SK-N-SH (cell line): ENCODE results near the gene ZNF470. TPM values are rescaled to one million over a fixed set of nuclear protein-coding genes. Genes with fewer than 3 reads are reported as not detected.
A peak's percentile ranks its signal among the peaks of the same experiment; 100 is the strongest.

Experiments used
- CTCF ChIA-PET: fragments of 300-600, 350-600 bp; formaldehyde crosslinking; extraction: SDS; loops from one replicate; lab custom pipeline; 2021; lab: Yijun Ruan, JAX
- POLR2A ChIA-PET: fragments of 350-600 bp; sonication (Branson Sonifier 250); formaldehyde crosslinking; extraction: SDS; loops from one replicate; lab custom pipeline; 2020; ENCODE audit warnings: antibody characterized with exemption, inconsistent platforms; lab: Yijun Ruan, JAX
- DNase-seq: peaks from one replicate; pipeline ENCODE4 v3.0.0; 2012
- H2AFZ ChIP-seq: fragments of 200-600 bp; sonication (generic); 2 replicates; pipeline ENCODE4 v1.8.1; 2016; ENCODE audit warnings: antibody characterized with exemption, mild to moderate bottlenecking, low read depth
- H3F3A ChIP-seq: fragments of 200-600 bp; sonication (generic); replicated peaks from 2 replicates; pipeline ENCODE3; 2016; ENCODE audit warnings: antibody characterized with exemption, mild to moderate bottlenecking; ENCODE audit not compliant: insufficient read depth
- H3K27ac ChIP-seq, 2 experiments: fragments of 200-500 bp in 1 of 2; fragments of 200-600 bp in 1 of 2; sonication (Bioruptor generic) in 1 of 2; sonication (generic), shearing (Covaris generic) in 1 of 2; 2 replicates each; pipeline versions ENCODE4 v1.5.1 to v1.6.1; 2014 to 2016; ENCODE audit warnings: low read depth in 2 of 2, inconsistent platforms in 1 of 2, low read length in 1 of 2, mild to moderate bottlenecking in 1 of 2, mixed read lengths in 1 of 2
- H3K27me3 ChIP-seq: fragments of 200-600 bp; sonication (generic), shearing (Covaris generic); 2 replicates; pipeline ENCODE4 v1.6.1; 2016; ENCODE audit warnings: mixed run types; ENCODE audit not compliant: insufficient read depth
- H3K36me3 ChIP-seq, 2 experiments: fragments of 200-500 bp in 1 of 2; fragments of 200-600 bp in 1 of 2; sonication (Bioruptor generic) in 1 of 2; sonication (generic) in 1 of 2; replicated peaks in 1 of 2; 2 replicates each; pipeline versions ENCODE3 to v1.5.1; 2014 to 2016; ENCODE audit warnings: low read length in 1 of 2, mild to moderate bottlenecking in 1 of 2; ENCODE audit not compliant: insufficient read depth in 2 of 2, control insufficient read depth in 1 of 2
- H3K4me1 ChIP-seq, 2 experiments: fragments of 200-500 bp in 1 of 2; fragments of 200-600 bp in 1 of 2; sonication (Bioruptor generic) in 1 of 2; sonication (generic), shearing (Covaris generic) in 1 of 2; 2 replicates each; pipeline versions ENCODE4 v1.5.1 to v1.6.1; 2014 to 2016; ENCODE audit warnings: low read depth in 1 of 2, low read length in 1 of 2, mixed run types in 1 of 2; ENCODE audit not compliant: insufficient read depth in 2 of 2, control insufficient read depth in 1 of 2
- H3K4me2 ChIP-seq: fragments of 200-600 bp; sonication (generic), shearing (Covaris generic); 2 replicates; pipeline ENCODE4 v1.6.1; 2017; ENCODE audit warnings: mixed run types
- H3K4me3 ChIP-seq, 2 experiments: fragments of 200-500 bp in 1 of 2; fragments of 200-600 bp in 1 of 2; sonication (Bioruptor generic) in 1 of 2; sonication (generic), shearing (Covaris generic) in 1 of 2; 2 replicates each; pipeline versions ENCODE4 v1.5.1 to v1.8.1; 2014 to 2016; ENCODE audit warnings: low read depth in 2 of 2, inconsistent platforms in 1 of 2, low read length in 1 of 2, mild to moderate bottlenecking in 1 of 2, mixed read lengths in 1 of 2, moderate library complexity in 1 of 2
- H3K79me2 ChIP-seq: fragments of 200-600 bp; sonication (generic); 2 replicates; pipeline ENCODE4 v1.8.1; 2017; ENCODE audit warnings: mild to moderate bottlenecking; ENCODE audit not compliant: insufficient read depth
- H3K9ac ChIP-seq: fragments of 200-600 bp; sonication (generic); 2 replicates; pipeline ENCODE4 v1.6.1; 2017; ENCODE audit warnings: mixed run types
- H3K9me2 ChIP-seq: fragments of 200-600 bp; sonication (generic); 2 replicates; pipeline ENCODE4 v1.6.1; 2017; ENCODE audit warnings: mixed run types
- H3K9me3 ChIP-seq: fragments of 200-600 bp; sonication (generic); 2 replicates; pipeline ENCODE4 v1.6.1; 2017; ENCODE audit warnings: mixed run types, mild to moderate bottlenecking, moderate library complexity
- H4K20me1 ChIP-seq: fragments of 200-600 bp; sonication (generic); 2 replicates; pipeline ENCODE4 v1.6.1; 2017; ENCODE audit warnings: mild to moderate bottlenecking, mixed run types; ENCODE audit not compliant: insufficient read depth
- CHD2 ChIP-seq: fragments of 150-350 bp; IDR thresholded peaks from 2 replicates; pipeline ENCODE4 v1.6.1; 2018; ENCODE audit warnings: low read length; ENCODE audit not compliant: partially characterized antibody
- CTCF ChIP-seq: fragments of 200-600 bp; sonication (generic); IDR thresholded peaks from 2 replicates; pipeline ENCODE4 v1.6.1; 2017; ENCODE audit warnings: antibody characterized with exemption, mild to moderate bottlenecking, moderate library complexity
- ELF1 ChIP-seq: IDR thresholded peaks from 2 replicates; pipeline ENCODE4 v1.4.0; 2012
- EP300 ChIP-seq, 2 experiments: IDR thresholded peaks; 2 replicates each; pipeline versions ENCODE4 v1.4.0 to v1.6.1; 2012; ENCODE audit warnings: borderline replicate concordance in 1 of 2, low read depth in 1 of 2, low read length in 1 of 2
- EZH2phosphoT487 ChIP-seq: fragments of 200-600 bp; sonication (generic); IDR thresholded peaks from 2 replicates; pipeline ENCODE4 v1.6.1; 2017; ENCODE audit warnings: low read depth, mixed run types, mild to moderate bottlenecking, antibody characterized with exemption, moderate library complexity, borderline replicate concordance
- FOSL2 ChIP-seq: IDR thresholded peaks from 2 replicates; pipeline ENCODE4 v1.4.0; 2012; ENCODE audit warnings: low read depth, mild to moderate bottlenecking, moderate library complexity, borderline replicate concordance
- FOXJ3 ChIP-seq: sonication (generic); formaldehyde crosslinking; IDR thresholded peaks from 2 replicates; pipeline ENCODE4 v1.5.1; 2020; ENCODE audit warnings: mild to moderate bottlenecking, missing genetic modification reagents
- GATA2 ChIP-seq: sonication (generic); formaldehyde crosslinking; IDR thresholded peaks from 2 replicates; pipeline ENCODE4 v1.5.0; 2020; ENCODE audit warnings: mild to moderate bottlenecking, missing genetic modification reagents
- JUND ChIP-seq: IDR thresholded peaks from 2 replicates; pipeline ENCODE4 v1.4.0; 2012
- MAX ChIP-seq: IDR thresholded peaks from 2 replicates; pipeline ENCODE4 v1.4.0; 2012; ENCODE audit warnings: low read depth
- MEF2A ChIP-seq: IDR thresholded peaks from 2 replicates; pipeline ENCODE4 v1.4.0; 2012; ENCODE audit warnings: low read depth, borderline replicate concordance
- PBX3 ChIP-seq: IDR thresholded peaks from 2 replicates; pipeline ENCODE4; 2012
- RCOR1 ChIP-seq: fragments of 150-350 bp; IDR thresholded peaks from 2 replicates; pipeline ENCODE4 v1.6.1; 2017; ENCODE audit warnings: antibody characterized with exemption, low read length
- REST ChIP-seq: IDR thresholded peaks from 2 replicates; pipeline ENCODE4 v1.6.1; 2012; ENCODE audit warnings: mild to moderate bottlenecking, low read depth, low read length, moderate library complexity
- RFX5 ChIP-seq: IDR thresholded peaks from 2 replicates; pipeline ENCODE4 v1.6.1; 2012; ENCODE audit warnings: mild to moderate bottlenecking, improper control_type of control experiment, low read length
- RXRA ChIP-seq: IDR thresholded peaks from 2 replicates; pipeline ENCODE4 v1.4.0; 2012; ENCODE audit warnings: low read depth, mild to moderate bottlenecking, borderline replicate concordance
- SIN3A ChIP-seq: IDR thresholded peaks from 2 replicates; pipeline ENCODE4 v1.6.1; 2012; ENCODE audit warnings: low read depth, mild to moderate bottlenecking, low read length, moderate library complexity, borderline replicate concordance
- USF1 ChIP-seq: IDR thresholded peaks from 2 replicates; pipeline ENCODE4 v1.4.0; 2012; ENCODE audit warnings: low read depth, borderline replicate concordance
- WGBS: methylation state at CpG from one replicate; pipeline ENCODE4 v1.1.6; 2017; ENCODE audit warnings: low lambda C conversion rate; 5-methylcytosine and 5-hydroxymethylcytosine counted together
- polyA plus RNA-seq, 3 experiments: library from polyadenylated mRNA; depleted of rRNA; stranded (reverse); fragments of >200 nt; gene quantifications; 2 replicates each; pipeline ENCODE4 v1.2.3, GENCODE V29; 2012

Gene ZNF470
- polyA plus RNA-seq, 1 of the 3 experiments (the other 2 are of a cell fraction) = 2.5 TPM

- Histone ChIP-seq H3K79me2 (peaks cover 95% of the 10 kb centered on the region), H3K27me3 (no peaks in the 10 kb centered on the region), H4K20me1 (no peaks in the 10 kb centered on the region), H3K9me3 (peaks cover 15% of the 10 kb centered on the region; the same call in 1 of the 2 replicates), H3K36me3 (peaks cover 38 to 73% of the 10 kb centered on the region in 2 experiments), H3F3A (no peaks in the 10 kb centered on the region), H3K4me3 (peak overlapping the region in 1 of 2 experiments; percentile 23; a peak in 1 of 4 replicates), H3K4me2 (no peak overlapping the region), H3K27ac (no peak overlapping the region), H3K4me1 (no peaks in the 10 kb centered on the region), H3K9me2 (no peaks in the 10 kb centered on the region), H3K9ac (no peak overlapping the region), H2AFZ (no peak overlapping the region)
- DNase-seq = no peak
- no peak for TF ChIP-seq ELF1
- no peak for TF ChIP-seq MEF2A
- no peak for TF ChIP-seq REST
- TF ChIP-seq RCOR1 = no peak
- TF ChIP-seq CTCF = no peak
- TF ChIP-seq USF1 = no peak
- no peak for TF ChIP-seq FOXJ3 (CRISPR knock-in tag)
- no peak for TF ChIP-seq MAX
- no peak for TF ChIP-seq PBX3
- no peak for TF ChIP-seq FOSL2
- no peak for TF ChIP-seq SIN3A
- no peak for TF ChIP-seq EZH2phosphoT487
- TF ChIP-seq RFX5 = no peak
- TF ChIP-seq CHD2 = no peak
- TF ChIP-seq GATA2 (CRISPR knock-in tag) = no peak
- no peak for TF ChIP-seq RXRA
- no peak for TF ChIP-seq JUND
- TF ChIP-seq EP300 (IDR thresholded peaks at IDR 0.05; ENCODE audit: borderline replicate concordance in 1 of 2, low read depth in 1 of 2, low read length in 1 of 2) = no peak
- POLR2A ChIA-PET = no interaction called here
- CTCF ChIA-PET = no interaction called here
- 94% methylated on average over 3 of the region's 3 CpGs for WGBS
Measured at GRCh38 chr19:56601375-56601774, 34.1 kb downstream of the ZNF470 start.
